22Rv1 (cell line): ENCODE data around the gene CEP89.

ENCODE experiments used
- ZFX ChIP-seq: fragments of 450-650 bp; IDR thresholded peaks from 2 replicates; pipeline ENCODE4 v1.6.1; 2017; ENCODE audit warnings: antibody characterized with exemption, borderline replicate concordance
- TF ChIP-seq, protein P1 (sequence below): fragments of 450-650 bp; IDR thresholded peaks from 2 replicates; pipeline ENCODE4 v1.5.1; 2017; ENCODE audit warnings: mild to moderate bottlenecking

DNA sequence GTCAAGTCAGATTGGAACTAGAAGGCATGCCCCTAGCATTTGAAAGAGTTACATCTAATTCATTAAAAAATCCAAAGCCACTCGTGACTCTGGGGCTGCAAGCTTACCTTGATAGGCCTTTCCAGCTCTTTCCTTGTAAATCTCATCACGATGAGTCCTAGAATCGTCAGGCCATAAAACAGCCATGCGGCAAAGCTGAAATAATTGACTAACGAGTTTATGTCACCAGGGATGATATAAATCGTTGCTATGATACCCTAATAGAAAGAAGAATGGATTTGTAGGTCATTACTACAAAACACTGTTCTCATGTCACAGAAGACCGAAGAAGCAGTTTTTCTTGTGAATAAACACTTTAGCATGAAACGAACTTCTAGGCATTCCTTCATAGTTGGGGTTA is 129.7 kb downstream of the CEP89 start:
- TF ChIP-seq, protein P1, sequence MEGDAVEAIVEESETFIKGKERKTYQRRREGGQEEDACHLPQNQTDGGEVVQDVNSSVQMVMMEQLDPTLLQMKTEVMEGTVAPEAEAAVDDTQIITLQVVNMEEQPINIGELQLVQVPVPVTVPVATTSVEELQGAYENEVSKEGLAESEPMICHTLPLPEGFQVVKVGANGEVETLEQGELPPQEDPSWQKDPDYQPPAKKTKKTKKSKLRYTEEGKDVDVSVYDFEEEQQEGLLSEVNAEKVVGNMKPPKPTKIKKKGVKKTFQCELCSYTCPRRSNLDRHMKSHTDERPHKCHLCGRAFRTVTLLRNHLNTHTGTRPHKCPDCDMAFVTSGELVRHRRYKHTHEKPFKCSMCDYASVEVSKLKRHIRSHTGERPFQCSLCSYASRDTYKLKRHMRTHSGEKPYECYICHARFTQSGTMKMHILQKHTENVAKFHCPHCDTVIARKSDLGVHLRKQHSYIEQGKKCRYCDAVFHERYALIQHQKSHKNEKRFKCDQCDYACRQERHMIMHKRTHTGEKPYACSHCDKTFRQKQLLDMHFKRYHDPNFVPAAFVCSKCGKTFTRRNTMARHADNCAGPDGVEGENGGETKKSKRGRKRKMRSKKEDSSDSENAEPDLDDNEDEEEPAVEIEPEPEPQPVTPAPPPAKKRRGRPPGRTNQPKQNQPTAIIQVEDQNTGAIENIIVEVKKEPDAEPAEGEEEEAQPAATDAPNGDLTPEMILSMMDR: no peak
- TF ChIP-seq ZFX: no peak
